Epithelial cell of proximal tubule (primary cell): ENCODE data around the gene PLAC1. TPM values are rescaled to one million over a fixed set of nuclear protein-coding genes. Genes with fewer than 3 reads are reported as not detected.

Experiments used
- DNase-seq: peaks from one replicate; pipeline ENCODE4 v3.0.0-alpha.2; 2011; ENCODE audit warnings: low read depth
- H3K4me3 ChIP-seq: 2 replicates; pipeline ENCODE4 v1.5.1; 2011; ENCODE audit warnings: low read depth, mild to moderate bottlenecking, low read length
- total RNA-seq: library from RNA; depleted of rRNA; stranded (reverse); fragments of >200 nt; gene quantifications from 2 replicates; pipeline ENCODE4 v1.2.3, GENCODE V29; 2015
- TF ChIP-seq, protein P1 (sequence below): conservative IDR thresholded peaks from 2 replicates; pipeline ENCODE4 v1.5.1; 2012; ENCODE audit warnings: low read depth, mild to moderate bottlenecking, low read length

The PLAC1 gene
- total RNA-seq, 1 donor from 2014 or later: not detected

DNA sequence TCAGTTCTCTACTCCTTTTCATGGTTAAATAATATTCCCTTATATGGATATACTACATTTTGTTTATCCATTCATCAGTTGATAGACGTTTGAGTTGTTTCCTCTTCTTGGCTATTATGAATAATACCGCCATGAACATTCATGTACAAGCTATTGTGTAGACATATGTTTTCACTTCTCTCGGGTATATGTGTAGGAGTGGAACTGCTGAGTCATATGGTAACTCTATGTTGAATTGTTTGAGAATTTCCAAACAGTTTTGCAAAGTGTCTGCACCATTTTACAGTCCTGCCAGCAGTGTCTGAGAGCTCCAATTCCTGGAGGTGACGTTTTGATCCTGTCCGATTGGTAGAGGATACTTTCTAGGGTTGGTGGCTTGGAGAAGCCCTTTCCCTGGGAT, 23.6 kb downstream of the PLAC1 start:
- TF ChIP-seq, protein P1, sequence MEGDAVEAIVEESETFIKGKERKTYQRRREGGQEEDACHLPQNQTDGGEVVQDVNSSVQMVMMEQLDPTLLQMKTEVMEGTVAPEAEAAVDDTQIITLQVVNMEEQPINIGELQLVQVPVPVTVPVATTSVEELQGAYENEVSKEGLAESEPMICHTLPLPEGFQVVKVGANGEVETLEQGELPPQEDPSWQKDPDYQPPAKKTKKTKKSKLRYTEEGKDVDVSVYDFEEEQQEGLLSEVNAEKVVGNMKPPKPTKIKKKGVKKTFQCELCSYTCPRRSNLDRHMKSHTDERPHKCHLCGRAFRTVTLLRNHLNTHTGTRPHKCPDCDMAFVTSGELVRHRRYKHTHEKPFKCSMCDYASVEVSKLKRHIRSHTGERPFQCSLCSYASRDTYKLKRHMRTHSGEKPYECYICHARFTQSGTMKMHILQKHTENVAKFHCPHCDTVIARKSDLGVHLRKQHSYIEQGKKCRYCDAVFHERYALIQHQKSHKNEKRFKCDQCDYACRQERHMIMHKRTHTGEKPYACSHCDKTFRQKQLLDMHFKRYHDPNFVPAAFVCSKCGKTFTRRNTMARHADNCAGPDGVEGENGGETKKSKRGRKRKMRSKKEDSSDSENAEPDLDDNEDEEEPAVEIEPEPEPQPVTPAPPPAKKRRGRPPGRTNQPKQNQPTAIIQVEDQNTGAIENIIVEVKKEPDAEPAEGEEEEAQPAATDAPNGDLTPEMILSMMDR: no peak
- DNase-seq: no peak
- no peak overlapping the region for H3K4me3 ChIP-seq

DNA sequence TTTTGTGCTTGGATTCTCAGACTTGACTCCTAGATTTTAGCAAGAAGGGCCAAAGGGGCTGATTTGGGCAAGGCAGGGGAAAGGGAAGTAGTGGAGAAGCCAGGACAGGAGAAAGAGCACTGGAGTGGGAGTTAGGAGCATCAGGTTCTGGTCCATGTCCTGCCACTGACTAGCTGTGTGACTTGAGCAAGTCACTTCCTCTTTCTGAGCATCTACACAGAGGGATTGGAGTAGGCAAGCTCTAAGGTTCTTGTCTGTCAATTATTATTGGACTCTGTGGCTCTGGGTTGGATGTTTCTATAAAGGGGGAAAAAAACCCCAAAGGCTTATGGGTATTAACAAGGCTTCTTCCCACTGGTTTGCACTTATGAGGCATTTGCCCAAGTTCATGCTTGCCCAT, 24.4 kb downstream of the PLAC1 start:
- no peak for DNase-seq
- H3K4me3 ChIP-seq: no peak overlapping the region
- TF ChIP-seq, protein P1: no peak

DNA sequence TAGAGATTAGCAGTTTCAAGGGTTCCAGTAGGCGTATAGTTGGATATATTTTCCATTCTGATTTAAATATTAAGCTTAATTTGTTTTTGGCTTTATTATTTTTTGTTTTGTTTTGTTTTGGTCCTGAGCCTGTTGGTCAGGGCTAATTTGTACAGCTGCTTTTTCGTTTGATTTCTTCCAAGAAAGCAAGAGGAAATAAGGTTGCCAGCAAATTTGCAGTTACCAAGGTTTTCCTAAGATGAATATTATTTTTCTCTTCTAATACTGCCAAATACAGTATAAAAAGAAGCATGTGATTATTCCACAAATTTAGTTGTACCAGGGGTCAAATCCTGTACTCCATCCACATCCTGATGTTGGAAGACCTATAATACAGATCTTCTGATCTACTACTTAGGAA, 24.9 kb downstream of the PLAC1 start:
- no peak for DNase-seq

DNA sequence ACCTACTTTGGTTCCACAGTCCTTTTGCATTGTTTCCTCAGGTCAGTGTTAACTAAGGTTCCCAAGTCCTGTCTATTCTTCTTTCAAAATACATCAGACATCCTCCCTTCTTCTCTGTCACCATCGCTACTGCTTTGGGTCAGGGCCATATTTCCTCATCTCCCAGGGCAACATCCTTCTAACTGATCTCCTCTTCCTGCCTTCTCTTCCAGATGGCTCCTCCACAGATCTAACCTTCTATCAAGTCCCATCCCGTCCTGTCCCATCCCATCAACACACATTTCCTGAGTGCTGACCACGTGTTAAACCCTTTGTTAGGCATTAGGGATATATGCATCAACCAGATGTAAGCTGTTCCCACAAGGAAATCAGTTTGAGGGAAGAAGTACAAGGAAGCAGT, 25.9 kb downstream of the PLAC1 start:
- no peak for DNase-seq

More for the DNA sequence above, 24.9 kb downstream of the PLAC1 start:
- H3K4me3 ChIP-seq: no peak overlapping the region
- TF ChIP-seq, protein P1: no peak

DNA sequence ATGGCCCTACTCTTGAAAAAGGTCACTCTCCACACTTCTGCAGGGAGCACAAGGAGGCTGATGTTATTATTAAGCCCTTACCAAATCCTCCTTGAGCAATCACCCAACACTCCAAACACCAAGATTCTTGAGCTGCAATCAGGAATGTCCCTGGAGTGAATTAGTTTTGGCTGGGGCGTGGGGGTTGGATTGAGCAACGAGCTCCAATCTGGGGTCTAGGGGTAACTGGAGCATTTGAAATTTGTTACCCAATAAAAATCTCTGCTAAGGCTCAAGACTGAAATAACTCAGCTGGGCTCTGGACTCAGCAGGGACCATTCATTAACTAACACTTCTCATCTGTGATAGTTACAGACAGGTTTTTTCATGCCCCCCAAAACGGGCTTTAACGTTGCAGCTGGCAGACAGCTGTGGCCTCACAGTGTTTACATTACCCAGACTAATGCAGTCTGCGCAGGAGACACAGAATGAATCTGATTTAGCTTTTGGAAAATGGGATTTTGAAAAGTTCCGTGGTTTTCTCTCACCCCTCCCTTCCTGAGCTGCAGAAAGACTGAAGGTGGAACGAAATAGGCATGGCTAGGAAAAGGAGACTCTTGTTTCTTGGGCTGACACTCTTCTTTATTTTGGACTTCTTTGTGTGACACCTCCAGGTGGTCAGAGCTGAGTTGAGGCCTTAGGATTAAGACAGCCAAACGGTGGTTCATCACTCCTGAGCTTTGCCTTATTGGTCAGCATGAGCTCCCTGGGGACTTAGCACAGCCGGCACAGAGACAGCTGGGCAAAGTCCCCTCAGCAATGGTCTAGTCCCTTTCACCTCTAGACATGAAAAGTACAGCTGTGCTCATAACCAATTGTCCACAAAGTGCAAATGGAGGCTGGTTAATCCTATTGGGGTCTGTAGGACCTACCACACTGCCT, 26.6 kb downstream of the PLAC1 start:
- no peak overlapping the region for H3K4me3 ChIP-seq
- TF ChIP-seq, protein P1: no peak
- no peak for DNase-seq

More for the DNA sequence above, 25.9 kb downstream of the PLAC1 start:
- H3K4me3 ChIP-seq: no peak overlapping the region
- TF ChIP-seq, protein P1: no peak

DNA sequence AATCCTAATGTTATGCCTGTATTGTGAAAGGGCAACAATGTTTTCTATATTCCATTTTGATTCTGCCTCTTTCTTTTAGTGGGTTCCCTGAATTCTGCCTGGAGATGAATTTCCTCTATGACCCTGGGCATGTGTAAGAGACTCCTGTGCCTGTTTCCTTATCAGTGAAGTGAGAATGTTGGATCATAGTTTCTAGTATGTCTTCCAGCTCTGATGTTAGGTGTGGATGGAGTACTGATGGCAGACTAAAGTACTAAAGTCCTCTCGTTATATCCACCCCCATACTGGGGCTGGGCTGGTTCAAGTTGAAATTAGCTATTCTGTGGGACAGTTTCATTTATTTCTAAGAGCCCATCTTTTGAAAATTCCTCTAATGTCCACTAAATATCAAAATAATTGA, 29.6 kb downstream of the PLAC1 start:
- TF ChIP-seq, protein P1: no peak
- DNase-seq: no peak
- H3K4me3 ChIP-seq: no peak overlapping the region

DNA sequence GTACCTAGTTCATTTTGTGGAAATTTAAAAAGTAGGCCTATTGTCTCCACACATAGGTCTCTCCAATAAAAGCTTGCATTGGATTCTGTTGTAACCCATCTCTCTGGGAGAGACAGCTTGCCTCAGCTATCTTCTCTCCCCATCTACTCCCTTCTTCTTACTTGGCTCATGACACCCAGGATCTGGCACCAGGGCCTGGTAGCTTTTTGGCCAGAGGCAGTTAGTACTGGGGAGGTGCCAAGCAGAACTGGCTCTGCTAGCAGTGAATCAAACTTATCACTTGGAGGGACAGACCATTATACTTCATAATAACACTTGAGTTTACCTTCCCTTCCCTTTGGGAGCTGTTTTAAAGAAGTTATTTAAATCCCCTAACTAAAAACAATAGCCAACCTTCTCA, 31.8 kb downstream of the PLAC1 start:
- TF ChIP-seq, protein P1: no peak
- H3K4me3 ChIP-seq: no peak overlapping the region
- no peak for DNase-seq
